Heart right ventricle (tissue), 16 donors: ENCODE measurements around the gene ZHX3. TPM values are rescaled to one million over a fixed set of nuclear protein-coding genes. Genes with fewer than 3 reads are reported as not detected.

Experiments
- ATAC-seq, 8 donors: fragments of 200-7000 bp; cut with Tn5 transposase; one replicate each; pipeline ENCODE4 v1.9.1; 2020; ENCODE audit warnings: mild to moderate bottlenecking in 8 of 8, moderate library complexity in 8 of 8, moderate number of reproducible peaks in 1 of 8
- DNase-seq, 2 donors: peaks; one replicate each; pipeline ENCODE4 v3.0.0-alpha.2; 2020
- H3K27ac ChIP-seq, 10 donors: fragments of 200-600 bp; sonication (generic) in 2 of 10; one replicate each; pipeline versions ENCODE4 v1.5.0 to v1.8.0; 2020 to 2022; ENCODE audit warnings: mild to moderate bottlenecking in 3 of 10
- H3K27me3 ChIP-seq, 7 donors: fragments of 200-600 bp; one replicate each; pipeline ENCODE4 v1.8.0; 2021 to 2022; ENCODE audit warnings: mild to moderate bottlenecking in 2 of 7
- H3K36me3 ChIP-seq, 9 donors: fragments of 200-600 bp; sonication (generic) in 1 of 9; one replicate each; pipeline versions ENCODE4 v1.5.0 to v1.8.0; 2020 to 2022; ENCODE audit warnings: mild to moderate bottlenecking in 2 of 9
- H3K4me1 ChIP-seq, 9 donors: fragments of 200-600 bp; sonication (generic) in 1 of 9; one replicate each; pipeline versions ENCODE4 v1.5.0 to v1.8.0; 2020 to 2022; ENCODE audit warnings: mild to moderate bottlenecking in 4 of 9
- H3K4me3 ChIP-seq, 10 donors: fragments of 200-600 bp; sonication (generic) in 2 of 10; one replicate each; pipeline versions ENCODE4 v1.5.0 to v1.8.0; 2020 to 2022; ENCODE audit warnings: mild to moderate bottlenecking in 7 of 10, moderate library complexity in 2 of 10
- H3K9me3 ChIP-seq, 11 donors: fragments of 200-600 bp in 10 of 11; sonication (generic) in 2 of 11; one replicate each; pipeline versions ENCODE4 v1.5.0 to v1.8.0; 2013 to 2022; ENCODE audit warnings: mild to moderate bottlenecking in 2 of 11, control low read depth in 1 of 11, moderate library complexity in 1 of 11
- CTCF ChIP-seq, 9 donors: fragments of 200-600 bp; sonication (generic) in 2 of 9; IDR thresholded peaks; one replicate each; pipeline versions ENCODE4 v1.5.0 to v1.8.0; 2021 to 2022; ENCODE audit warnings: antibody characterized with exemption in 9 of 9, mild to moderate bottlenecking in 5 of 9, moderate library complexity in 1 of 9
- WGBS, 2 donors: extraction: QIAGEN DNeasy Blood & Tissue Kit; methylation state at CpG; one replicate each; pipeline ENCODE4 v1.1.7; 2013; ENCODE audit warnings: inconsistent platforms in 1 of 2; 5-methylcytosine and 5-hydroxymethylcytosine counted together
- intact Hi-C, 10 donors: fragments of 100-400 bp; cut with DNase I; formaldehyde crosslinking; loops; one replicate each; pipeline versions ENCODE4 v1.11.1 to v1.14.2; 2022
- polyA plus RNA-seq, 2 donors: library from polyadenylated mRNA; stranded (reverse); fragments of 200-250 nt; gene quantifications; one replicate each; pipeline ENCODE4 v1.2.3, GENCODE V29; 2013
- total RNA-seq, 10 donors: library from RNA; stranded (reverse); fragmentation: NEBNext Ultra II Directional in 3 of 10; extraction: Animal tissue kit (Norgen Biotek cat#: 25700) in 3 of 10; gene quantifications; one replicate each; pipeline versions ENCODE4 v1.2.1 to v1.2.4, GENCODE V29; 2021 to 2023
- donor health status: Arrhythmogenic right ventricular cardiomyopathy.
- donor health status: ischemic (EF 13 %, LVEDD 7.1; RV severe dilation, severe dysfunction).
- donor health status: healthy with polysubstance abuse.
- donor health status: DM: no; HTN: yes; CAD: no.
- donor health status: DM: no; HTN: no; CAD: no.
- donor health status: ischemic (EF 25% LVEDD 6.9; RV normal size, moderate dysfunction).
- donor health status: ischemic (EF 25% LVEDD 5.7; RV mildly dilated, moderate dysfunction).
- donor health status: healthy.
- donor health status: DM: yes; HTN: yes; CAD: no.
- donor health status: Ischemic cardiomyopathy.
- donor health status: ischemic (EF 35%, LVEDD 5.7; RV mildly dilated, moderate dysfunction).
- donor health status: nonischemic (EF 11% LVEDD 7.7; RV severe dilation, severe dysfunction).
- donor health status: DM: yes; HTN: yes; CAD: no.
- donor health status: PGD.
- donor health status: ischemic (EF 29% LVEDD 5.4; RV normal size, mild dysfunction).
- donor health status: nonischemic (EF 23%, LVEDD 6.1; RV moderate dilation, normal function).

The ZHX3 gene
- total and polyA plus RNA-seq, 12 donors: 6.5 to 51.8 (median 30.4) TPM

GRCh38 chr20:41265938-41266337 lies 51.6 kb downstream of the ZHX3 start:
- 99% methylated on average over 2 of the region's 2 CpGs for WGBS, 2 donors
- no peaks in the 10 kb centered on the region for H3K27me3 ChIP-seq
- ATAC-seq (no peak), DNase-seq (no peak)
- H3K9me3 ChIP-seq: no peaks in the 10 kb centered on the region
- peaks cover 0 to 34% (median 6%) of the 10 kb centered on the region in 9 donors for H3K36me3 ChIP-seq
- no peak overlapping the region for H3K27ac ChIP-seq
- no peak overlapping the region for H3K4me3 ChIP-seq
- peaks cover 0 to 33% (median 9%) of the 10 kb centered on the region in 9 donors for H3K4me1 ChIP-seq
- TF ChIP-seq CTCF (IDR thresholded peaks at IDR 0.05): no peak
- intact Hi-C loops: loop anchor here in 1 of 10 donors (10.0 kb wide), 1 partner anchor 69 kb away; no protein-coding TSS in a partner anchor

GRCh38 chr20:41264819-41265218 lies 52.7 kb downstream of the ZHX3 start:
- H3K4me3 ChIP-seq: no peak overlapping the region

GRCh38 chr20:41261790-41262717 lies 55.5 kb downstream of the ZHX3 start:
- H3K27ac ChIP-seq: peak overlapping the region in 3 of 10 donors; percentile 3 to 38 (median 18)

More at GRCh38 chr20:41264819-41265218, 52.7 kb downstream of the ZHX3 start:
- Histone ChIP-seq H3K27ac (no peak overlapping the region), H3K4me1 (peaks cover 0 to 35% (median 9%) of the 10 kb centered on the region in 9 donors), H3K27me3 (no peaks in the 10 kb centered on the region), H3K9me3 (no peaks in the 10 kb centered on the region), H3K36me3 (peaks cover 0 to 34% (median 6%) of the 10 kb centered on the region in 9 donors)
- TF ChIP-seq CTCF (IDR thresholded peaks at IDR 0.05): no peak
- WGBS, 2 donors: 97% methylated on average over 2 of the region's 2 CpGs
- intact Hi-C loops: loop anchor here in 1 of 10 donors (10.0 kb wide), 1 partner anchor 70 kb away; no protein-coding TSS in a partner anchor
- ATAC-seq: no peak
- DNase-seq: no peak

More at GRCh38 chr20:41261790-41262717, 55.5 kb downstream of the ZHX3 start:
- H3K36me3 ChIP-seq: peaks cover 0 to 17% (median under 1%) of the 10 kb centered on the region in 9 donors
- H3K4me3 ChIP-seq: no peak overlapping the region
- ATAC-seq: peak in 1 of 8 donors; percentile 29
- TF ChIP-seq CTCF (IDR thresholded peaks at IDR 0.05): no peak
- H3K4me1 ChIP-seq: peaks cover 0 to 23% (median 6%) of the 10 kb centered on the region in 9 donors
- H3K27me3 ChIP-seq: no peaks in the 10 kb centered on the region
- intact Hi-C loops: loop anchor here in 1 of 10 donors (10.0 kb wide), 1 partner anchor 73 kb away; no protein-coding TSS in a partner anchor
- H3K9me3 ChIP-seq: no peaks in the 10 kb centered on the region
- DNase-seq: no peak
- 55 to 65% methylated on average over 2 of the region's 2 CpGs for WGBS, 2 donors
